ENCODE results near the gene CRLF1.

The CRLF1 gene

DNA sequence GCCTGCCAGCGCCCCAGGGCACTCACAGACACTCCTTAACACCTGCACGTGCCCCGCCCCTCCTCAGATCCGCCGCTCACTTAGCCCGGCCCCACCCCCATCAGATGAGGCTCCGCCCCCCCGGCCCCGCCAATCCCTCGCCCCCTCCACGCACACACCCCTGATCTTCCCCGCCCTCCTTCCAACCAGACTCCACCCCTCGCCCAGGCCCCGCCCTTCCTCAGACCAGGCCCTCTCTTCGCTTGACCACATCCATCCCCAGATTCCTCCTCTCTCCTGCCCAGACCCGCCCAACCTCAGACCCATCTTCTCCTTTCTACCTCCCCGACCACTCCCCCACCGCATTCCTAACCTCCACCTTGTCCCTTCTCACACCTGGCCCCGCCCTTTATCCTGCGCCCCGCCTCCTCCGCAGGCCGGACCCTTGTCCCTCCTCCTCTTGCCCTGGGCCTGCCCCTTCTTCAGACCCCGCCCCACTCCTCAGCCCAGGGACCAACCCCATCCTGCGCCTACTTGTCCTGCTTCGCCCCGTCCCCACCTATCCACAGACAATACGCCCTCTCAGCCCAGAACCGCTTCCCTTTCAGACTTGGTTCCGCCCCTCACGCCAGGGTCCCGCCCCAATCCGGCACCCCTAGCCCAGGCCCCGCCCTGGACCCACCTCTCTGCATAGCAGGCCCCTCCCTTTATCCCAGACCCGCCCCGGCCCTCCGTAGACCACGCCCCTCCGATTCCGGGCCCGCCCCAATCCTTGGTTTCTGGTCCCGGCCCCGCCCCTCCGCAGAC lies 29.8 kb upstream of the CRLF1 start:
- peak; percentile 98 for DNase-seq

GRCh38 chr19:18635831-18636182 lies 29.2 kb upstream of the CRLF1 start:
- no peak for DNase-seq

- no peak for DNase-seq
Measured at GRCh38 chr19:18634612-18635297, 28.2 kb upstream of the CRLF1 start.

GRCh38 chr19:18633321-18633720 lies 26.7 kb upstream of the CRLF1 start:
- no peak for DNase-seq

DNA sequence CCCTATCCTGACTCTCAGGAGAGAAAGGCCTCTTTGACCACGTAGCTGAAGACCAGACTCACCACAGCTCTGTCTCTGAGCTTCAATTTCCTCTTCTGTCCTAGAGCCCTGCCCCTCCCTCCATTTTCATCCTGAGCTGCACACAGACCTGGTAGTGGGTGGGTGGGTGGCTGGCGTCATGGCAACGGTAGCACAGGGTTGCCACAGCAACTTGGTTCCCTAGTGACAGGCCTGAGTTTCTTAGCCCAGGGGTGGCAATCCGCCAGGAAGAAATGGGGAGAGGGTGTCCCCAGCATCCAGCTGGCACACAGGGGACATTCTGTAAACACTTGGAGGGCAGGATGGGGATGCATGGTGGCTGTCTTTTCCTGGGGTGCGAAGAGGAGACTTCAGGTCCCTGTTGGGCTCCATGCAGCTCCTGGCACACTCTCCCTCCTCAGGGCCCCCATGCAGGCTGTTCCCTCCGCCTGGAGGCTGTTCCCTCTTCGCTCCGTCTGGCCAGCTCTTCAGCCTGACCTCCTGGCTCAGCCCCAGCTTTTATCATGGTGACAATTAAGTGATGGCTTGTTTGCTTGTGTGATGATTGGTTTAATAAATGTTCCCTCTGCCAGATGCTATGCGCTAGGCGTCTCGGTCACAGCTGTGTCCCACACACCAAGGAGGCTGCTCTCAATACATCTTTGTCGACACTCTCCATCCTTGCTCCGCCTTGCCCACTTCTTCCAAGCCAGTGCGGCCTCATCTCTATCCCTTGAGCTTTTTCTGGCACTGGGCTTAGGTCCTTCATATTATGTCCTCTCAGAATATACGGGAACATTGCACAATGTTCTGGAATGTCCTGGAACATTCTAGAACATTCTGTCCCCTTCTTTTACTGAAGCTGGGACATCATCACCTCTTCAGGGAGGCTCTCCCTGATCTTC lies 22.8 kb upstream of the CRLF1 start:
- DNase-seq: no peak

DNA sequence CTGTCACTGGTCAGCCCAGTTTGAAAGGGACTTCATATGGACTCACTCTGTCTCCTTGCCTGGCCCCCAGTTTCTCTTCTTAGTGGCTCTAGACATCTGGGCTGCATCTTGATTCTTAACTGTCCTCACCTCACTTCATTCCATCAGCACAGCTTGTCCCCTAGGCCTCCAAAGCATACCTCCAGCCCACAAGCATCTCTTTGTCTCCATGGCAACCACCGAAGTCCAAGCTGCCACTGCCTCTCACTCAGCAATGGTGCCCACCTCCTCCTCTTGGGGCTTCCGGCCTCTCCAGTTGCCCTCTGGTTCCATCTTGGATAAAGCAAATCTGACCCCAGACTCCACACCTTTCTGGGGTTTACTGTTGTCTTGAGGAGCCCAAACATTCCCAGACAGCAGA lies 20.3 kb upstream of the CRLF1 start:
- DNase-seq: no peak

DNA sequence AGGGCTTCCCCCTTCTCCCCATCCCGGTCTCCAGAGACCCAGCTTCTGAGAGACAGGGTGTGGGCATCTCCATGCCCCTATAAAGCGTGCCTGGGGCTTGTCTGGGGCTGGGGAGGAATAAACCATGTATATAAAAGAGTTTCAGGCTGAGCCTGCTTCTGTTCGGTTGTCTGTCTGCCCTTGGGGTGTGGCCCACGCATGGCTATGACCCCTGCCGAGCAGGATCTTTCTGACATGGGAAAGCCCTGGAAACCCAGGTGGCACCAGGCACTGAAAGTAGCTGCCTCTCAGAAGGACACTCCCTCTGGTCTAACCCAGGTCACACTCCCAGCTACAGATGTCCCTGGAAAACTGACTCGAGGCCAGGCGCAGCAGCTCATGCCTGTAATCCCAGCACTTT lies 14.3 kb upstream of the CRLF1 start:
- DNase-seq: no peak

DNA sequence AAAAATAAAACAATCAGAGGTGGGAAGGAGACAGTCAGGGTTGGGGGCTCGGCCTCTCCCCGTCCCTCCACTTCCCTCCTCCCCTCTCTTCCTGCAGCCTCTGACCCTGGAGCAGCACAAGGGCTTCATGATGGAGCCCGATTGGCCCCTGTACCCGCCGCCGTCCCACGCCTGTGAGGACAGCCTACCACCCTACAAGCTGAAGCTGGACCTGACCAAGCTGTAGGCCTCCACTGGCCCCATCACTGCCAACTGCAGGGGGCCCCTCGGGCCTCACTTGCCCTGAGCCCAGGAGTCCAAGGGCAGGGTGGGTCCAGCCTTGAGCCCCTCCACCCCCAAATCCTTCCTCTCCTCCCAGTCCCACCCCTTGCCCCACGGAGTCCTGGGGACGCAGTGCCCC lies 13.7 kb upstream of the CRLF1 start:
- DNase-seq: no peak

DNA sequence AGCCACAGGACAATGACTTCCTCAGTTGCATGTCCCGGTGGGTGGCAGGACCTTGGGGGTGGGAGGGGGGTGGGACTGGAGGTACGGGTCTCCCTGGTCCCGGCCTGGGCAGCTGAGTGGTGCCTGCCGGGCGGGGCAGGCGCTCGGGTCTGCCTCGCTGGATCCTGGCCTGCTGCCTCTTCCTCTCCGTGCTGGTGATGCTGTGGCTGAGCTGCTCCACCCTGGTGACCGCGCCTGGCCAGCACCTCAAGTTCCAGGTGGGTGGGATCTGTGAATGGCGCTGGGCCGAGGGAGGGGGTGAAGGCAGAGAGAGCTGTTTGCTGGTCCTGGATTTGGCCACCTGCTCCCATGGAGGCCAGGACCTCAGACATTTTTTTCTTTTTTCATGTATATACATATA lies 11.6 kb upstream of the CRLF1 start:
- DNase-seq: no peak

DNA sequence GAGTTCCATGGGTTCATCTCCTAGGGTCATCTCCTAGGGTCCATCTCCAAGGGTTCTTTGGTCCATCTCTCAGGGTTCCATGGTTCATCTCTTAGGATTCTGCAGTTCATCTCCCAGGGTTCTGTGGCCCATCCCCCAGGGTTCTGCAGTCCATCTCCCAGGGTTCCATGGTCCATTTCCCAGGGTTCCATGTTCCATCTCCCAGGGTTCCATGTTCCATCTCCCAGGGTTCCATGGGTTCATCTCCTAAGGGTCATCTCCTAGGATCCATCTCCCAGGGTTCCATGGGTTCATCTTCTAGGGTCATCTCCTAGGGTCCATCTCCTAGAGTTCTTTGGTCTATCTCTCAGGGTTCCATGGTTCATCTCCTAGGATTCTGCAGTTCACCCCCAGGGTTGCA lies 11.0 kb upstream of the CRLF1 start:
- no peak for DNase-seq

DNA sequence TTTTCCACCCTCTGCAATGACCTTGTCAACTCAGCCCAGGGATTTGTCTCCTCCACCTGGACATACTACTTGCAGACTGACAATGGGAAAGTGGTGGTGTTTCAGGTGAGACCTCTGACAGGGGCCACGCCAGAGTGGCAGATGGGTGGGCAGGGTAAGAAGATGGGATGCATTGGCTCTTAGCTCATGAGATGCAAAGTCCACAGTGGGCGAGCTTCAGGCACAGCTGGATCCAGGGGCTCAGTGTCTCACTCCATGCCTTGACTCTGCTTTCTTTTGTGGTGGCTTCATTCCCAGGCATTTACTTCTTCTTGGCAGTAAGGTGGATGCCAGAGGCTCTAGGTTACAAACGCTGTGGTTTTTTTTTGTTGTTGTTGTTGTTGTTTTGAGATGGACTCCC lies 9.4 kb upstream of the CRLF1 start:
- DNase-seq: no peak

- DNase-seq: no peak
Measured at GRCh38 chr19:18613589-18614234, 7.1 kb upstream of the CRLF1 start.

DNA sequence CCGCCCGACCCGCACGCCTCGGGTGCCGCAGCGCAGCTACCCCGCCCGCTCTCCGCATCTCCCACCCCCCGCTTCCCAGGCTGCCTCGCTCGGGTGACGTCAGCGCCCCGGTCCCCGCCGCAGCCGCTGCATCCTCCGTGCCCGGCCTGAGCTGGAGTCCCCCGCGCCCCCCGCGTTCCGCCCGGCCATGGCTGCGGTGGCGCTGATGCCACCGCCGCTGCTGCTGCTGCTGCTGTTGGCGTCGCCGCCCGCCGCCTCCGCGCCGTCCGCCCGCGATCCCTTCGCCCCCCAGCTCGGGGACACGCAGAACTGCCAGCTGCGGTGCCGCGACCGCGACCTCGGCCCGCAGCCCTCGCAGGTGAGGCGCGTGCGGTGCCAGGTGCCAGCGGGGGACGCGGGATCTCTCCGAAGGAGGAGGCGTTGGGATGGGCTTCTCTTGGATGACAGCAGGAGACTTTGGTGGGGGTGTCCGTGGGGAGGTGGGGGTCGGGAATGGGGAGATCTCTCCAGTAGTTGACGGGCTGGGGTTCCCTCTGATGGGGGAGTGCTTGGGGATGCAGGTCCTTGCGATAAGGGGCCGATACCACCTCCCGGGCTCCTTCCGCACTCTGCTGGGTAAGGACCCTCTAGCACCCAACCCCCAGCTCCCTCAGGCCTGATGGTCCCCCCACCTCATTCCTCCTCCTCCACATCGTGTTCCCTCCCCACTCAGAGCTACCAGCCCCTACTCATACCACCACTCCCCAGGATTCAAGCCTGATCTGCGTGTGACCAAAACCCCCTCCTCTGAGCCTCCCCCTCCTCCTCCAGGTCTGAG lies 6.4 kb upstream of the CRLF1 start, which contains the start of gene TMEM59L:
TSS of gene TMEM59L (plus strand) at position 99 of the 817 bp plus-strand sequence. CDS start at position 188, 89 bp downstream.
- peak; percentile 55 for DNase-seq

- DNase-seq: no peak
Measured at GRCh38 chr19:18612051-18612771, 5.6 kb upstream of the CRLF1 start.

GRCh38 chr19:18611327-18612050 lies 4.9 kb upstream of the CRLF1 start:
- DNase-seq: no peak

DNA sequence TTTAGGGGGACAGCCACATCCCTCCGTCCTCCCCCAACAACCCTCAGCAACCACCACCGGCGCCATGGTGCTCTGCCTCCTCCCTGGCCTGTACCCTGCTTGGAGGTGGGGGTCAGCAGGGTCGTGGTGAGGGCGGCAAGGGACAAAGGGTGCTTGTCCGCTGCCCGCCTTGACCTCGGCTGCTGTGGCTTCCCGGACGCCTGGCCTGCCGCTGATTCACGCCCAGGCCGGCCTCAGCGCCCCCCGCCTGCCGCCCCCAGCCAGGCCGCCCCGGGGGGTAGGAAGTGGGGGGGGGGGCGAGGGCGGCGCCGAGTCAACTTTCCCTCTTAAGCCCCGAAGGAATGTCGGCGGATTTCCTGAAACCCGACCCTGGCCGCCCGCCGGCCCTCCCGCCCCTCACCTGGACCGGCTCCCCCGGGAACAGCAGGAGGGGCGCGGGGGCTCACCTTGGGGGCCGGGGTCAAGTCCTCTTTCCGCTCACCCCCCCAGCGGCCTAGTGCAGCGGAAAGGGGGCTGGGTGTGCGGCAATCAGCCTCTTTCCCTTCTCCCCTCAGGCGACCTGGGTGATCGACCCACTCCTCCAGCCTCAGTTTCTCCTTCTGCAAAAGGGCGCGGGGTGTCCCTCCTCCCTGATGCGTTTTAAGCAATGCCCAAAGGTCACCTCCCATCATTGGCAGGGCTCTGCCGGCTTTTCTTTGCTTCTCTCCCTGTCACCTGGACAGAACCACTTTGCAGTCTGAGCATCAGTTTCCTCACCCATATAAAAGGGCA lies 4.1 kb upstream of the CRLF1 start:
- DNase-seq: no peak

DNA sequence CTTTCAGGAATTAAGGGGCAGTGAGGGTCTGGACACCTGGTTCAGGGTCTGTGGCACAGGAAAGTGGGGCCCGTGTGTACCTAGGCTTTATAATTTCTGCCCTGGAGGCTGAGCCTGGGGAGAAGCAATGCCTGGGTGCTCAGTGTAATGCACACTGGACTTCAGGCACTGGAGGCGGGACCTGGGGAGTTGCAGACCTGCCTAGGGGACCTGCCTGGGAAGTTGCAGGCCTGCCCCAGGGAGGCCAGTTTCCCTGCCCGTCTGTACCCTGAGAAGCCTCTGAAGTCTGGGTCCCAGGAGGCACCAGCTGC lies 3.6 kb upstream of the CRLF1 start:
- DNase-seq: no peak

DNA sequence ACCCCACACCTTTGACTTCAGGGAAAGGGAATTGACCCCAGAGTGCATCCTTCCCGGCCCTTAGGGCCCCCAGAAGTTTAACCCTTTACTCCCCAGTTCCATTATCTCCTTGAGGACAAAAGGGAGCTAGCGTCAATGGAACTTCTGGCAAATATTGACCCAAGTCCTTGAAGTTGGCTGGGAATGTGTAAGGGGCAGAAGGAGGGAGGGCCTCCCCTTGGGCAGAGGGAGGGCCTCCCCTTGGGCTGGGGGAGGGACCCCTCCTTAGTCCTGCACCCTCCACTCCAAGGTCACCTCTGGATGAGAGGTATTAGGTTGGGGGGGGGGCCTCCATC lies 3.1 kb upstream of the CRLF1 start:
- DNase-seq: no peak

DNA sequence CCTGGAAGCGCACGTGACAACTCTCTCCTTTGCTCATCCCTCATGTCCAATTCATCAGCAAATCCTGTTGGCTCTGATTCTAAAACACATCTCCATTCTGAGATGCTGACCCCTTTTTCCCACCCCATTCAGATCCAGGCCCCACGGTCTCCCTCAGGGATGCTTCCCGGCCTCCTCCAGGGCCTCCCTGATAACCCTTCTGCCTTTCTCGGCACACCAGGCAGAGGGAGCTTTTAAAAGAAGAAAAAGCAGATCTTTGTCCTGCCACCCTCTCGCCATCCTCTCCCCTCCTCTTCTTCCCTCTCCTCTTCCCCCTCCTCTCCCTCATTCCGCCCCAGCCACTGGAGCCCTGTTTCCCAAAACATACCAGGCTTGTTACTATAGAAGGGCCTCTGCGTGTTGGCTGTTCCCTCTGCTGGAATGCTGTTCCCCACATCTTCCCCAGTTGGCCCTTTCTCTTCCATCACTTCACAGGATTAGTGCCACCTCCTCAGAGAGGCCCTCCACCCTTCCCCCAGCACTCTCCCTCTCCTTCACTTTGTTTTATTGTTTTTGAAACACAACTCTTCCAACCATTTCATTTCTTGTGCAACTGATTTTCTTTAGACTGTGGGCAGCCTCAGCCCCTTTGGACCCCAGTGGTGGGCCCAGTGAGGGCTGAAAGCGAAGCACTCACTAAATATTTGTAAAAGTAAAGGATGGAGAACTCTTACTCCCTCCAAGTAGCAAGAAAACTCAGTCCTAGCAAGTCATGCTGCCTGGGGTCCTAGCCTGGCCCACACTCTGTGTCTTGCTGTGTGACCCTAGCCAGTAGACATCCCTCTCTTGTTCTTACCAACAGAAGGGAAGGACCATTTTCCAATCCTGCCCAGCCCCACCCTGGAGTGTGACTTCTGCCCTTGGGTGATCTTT lies 2.5 kb upstream of the CRLF1 start:
- no peak for DNase-seq

Measured in central memory CD4-positive, alpha-beta T cell (primary cell).